Lower leg skin (tissue), 3 donors: ENCODE results near the gene TRUB1.

Source experiments
- POLR2A ChIP-seq, 2 donors: fragments of 450-650 bp; IDR thresholded peaks; one replicate each; pipeline ENCODE4 v1.6.1; 2016 to 2017; ENCODE audit warnings: antibody characterized with exemption in 2 of 2, mild to moderate bottlenecking in 1 of 2, moderate library complexity in 1 of 2
- TF ChIP-seq, protein P1 (sequence below), 3 donors: fragments of 450-650 bp; IDR thresholded peaks; one replicate each; pipeline ENCODE4 v1.5.1; 2016; ENCODE audit warnings: antibody characterized with exemption in 3 of 3, mild to moderate bottlenecking in 3 of 3, moderate library complexity in 2 of 3

- TF ChIP-seq POLR2A (IDR thresholded peaks at IDR 0.05) = no peak
- TF ChIP-seq, protein P1, sequence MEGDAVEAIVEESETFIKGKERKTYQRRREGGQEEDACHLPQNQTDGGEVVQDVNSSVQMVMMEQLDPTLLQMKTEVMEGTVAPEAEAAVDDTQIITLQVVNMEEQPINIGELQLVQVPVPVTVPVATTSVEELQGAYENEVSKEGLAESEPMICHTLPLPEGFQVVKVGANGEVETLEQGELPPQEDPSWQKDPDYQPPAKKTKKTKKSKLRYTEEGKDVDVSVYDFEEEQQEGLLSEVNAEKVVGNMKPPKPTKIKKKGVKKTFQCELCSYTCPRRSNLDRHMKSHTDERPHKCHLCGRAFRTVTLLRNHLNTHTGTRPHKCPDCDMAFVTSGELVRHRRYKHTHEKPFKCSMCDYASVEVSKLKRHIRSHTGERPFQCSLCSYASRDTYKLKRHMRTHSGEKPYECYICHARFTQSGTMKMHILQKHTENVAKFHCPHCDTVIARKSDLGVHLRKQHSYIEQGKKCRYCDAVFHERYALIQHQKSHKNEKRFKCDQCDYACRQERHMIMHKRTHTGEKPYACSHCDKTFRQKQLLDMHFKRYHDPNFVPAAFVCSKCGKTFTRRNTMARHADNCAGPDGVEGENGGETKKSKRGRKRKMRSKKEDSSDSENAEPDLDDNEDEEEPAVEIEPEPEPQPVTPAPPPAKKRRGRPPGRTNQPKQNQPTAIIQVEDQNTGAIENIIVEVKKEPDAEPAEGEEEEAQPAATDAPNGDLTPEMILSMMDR (IDR thresholded peaks at IDR 0.05) = no peak
Measured at GRCh38 chr10:114933588-114933987, 4.4 kb upstream of the TRUB1 start.
